ENCODE measurements around the gene GNAO1. TPM values are rescaled to one million over a fixed set of nuclear protein-coding genes. Genes with fewer than 3 reads are reported as not detected.

GNAO1 gene
- total and polyA plus RNA-seq, 2 of the 13 experiments (the other 11 are each of a cell fraction or from before 2014, with no cell fraction given): not detected

- TF ChIP-seq TFE3 (CRISPR knock-in tag; IDR thresholded peaks at IDR 0.05): peak; percentile 16; the same call in 1 of the 2 replicates
- 0 out of 2 replicates have a peak, but pooled peaks have one; percentile 22 for TF ChIP-seq ZNF768 (CRISPR knock-in tag; IDR thresholded peaks at IDR 0.05)
- TF ChIP-seq CENPX (CRISPR knock-in tag; IDR thresholded peaks at IDR 0.05): no peak
- no peak for TF ChIP-seq THAP7 (CRISPR knock-in tag; IDR thresholded peaks at IDR 0.05)
- TF ChIP-seq RNF2 (conservative IDR thresholded peaks at IDR 0.05; ENCODE audit: low read depth): 0 out of 2 replicates have a peak, but pooled peaks have one; percentile 24
- no peak for TF ChIP-seq ZBTB2 (CRISPR knock-in tag; IDR thresholded peaks at IDR 0.05; ENCODE audit: low read depth)
- TF ChIP-seq ZNF350 (CRISPR knock-in tag; IDR thresholded peaks at IDR 0.05; ENCODE audit: borderline replicate concordance, low read depth): 0 out of 2 replicates have a peak, but pooled peaks have one; percentile 33
- TF ChIP-seq ZNF687 (CRISPR knock-in tag; IDR thresholded peaks at IDR 0.05): peak; percentile 62
- no peak for TF ChIP-seq PRDM4 (CRISPR knock-in tag; IDR thresholded peaks at IDR 0.05; ENCODE audit: borderline replicate concordance)
These were observed 126.9 kb downstream of the GNAO1 start (continued) for GRCh38 chr16:56317998-56318826.

Measured in HepG2 (cell line).